Activated CD8-positive, alpha-beta memory T cell treated with anti-CD3 and anti-CD28 coated beads, Interleukin-2, amount 50 U/mL, for 24 hours (primary cell): Measurements from ENCODE around the gene TREM2.

Source experiments
- DNase-seq: peaks from one replicate; pipeline ENCODE4 v3.0.0-alpha.2; 2020; ENCODE audit errors: extremely low read depth

TREM2 gene

DNA sequence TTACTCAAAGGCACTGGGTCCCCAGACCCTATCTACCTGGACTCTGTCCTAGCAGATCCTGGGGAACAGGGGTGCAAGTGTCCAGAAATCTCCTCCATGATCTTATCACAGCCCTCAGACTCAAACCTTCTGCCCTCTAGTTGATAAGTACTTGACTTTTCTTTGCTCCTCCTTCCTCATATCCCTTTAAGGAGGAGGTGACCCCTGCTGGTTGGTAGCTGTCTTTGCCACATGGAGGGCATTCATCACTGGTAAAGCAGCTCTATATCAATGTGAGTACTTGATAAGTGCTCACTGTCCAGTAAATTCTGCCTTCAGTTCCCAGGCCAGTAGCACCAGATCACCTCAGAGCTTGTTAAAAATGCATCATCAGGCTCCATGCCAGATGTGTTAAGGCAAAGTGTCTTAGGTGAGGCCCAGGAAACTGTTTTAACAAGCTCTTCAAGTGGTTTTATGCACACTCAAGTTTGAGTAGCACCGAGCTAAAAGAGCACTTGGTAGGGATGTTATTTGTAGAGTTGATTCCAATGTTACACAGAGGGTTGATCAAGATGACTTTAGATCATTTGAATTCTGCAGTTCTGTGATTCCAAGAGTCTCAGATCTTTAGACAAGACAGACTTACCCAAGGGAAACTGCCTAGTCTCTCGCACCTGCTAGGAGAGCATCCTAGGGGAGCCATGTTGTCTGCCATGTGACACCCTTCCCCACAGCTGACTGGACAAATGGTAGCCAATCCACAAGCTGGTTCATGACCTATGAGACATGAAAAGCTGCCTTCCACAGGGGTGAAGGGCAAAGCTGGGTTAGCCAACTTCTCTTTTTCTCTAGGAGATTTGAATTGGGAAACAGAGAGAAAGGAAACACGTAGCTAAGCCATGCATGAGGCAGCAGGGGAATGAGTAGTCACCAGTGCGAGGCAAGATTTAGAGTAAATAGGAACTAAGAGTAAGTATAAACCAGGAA lies 19.4 kb upstream of the TREM2 start:
- DNase-seq = no peak

DNA sequence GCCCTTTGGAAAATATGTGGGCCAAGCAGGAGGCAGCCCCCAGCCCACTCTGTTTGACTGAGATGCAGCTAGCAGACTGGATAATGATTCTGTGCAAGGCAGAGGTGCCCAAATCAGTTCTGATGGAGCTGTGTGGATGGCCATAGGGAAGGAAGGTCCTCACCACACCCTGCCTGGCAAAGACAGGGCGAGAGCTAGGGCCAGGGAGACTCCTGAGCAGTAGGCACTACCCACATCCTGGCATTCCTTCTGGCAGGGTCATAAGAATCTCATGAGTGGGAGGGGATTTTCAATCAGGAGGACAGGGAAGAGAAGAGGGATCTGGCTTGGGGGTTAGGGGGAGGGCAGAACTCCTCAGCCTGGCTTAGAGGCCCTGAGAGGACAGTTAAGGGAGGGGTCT lies 18.6 kb upstream of the TREM2 start:
- no peak for DNase-seq

DNA sequence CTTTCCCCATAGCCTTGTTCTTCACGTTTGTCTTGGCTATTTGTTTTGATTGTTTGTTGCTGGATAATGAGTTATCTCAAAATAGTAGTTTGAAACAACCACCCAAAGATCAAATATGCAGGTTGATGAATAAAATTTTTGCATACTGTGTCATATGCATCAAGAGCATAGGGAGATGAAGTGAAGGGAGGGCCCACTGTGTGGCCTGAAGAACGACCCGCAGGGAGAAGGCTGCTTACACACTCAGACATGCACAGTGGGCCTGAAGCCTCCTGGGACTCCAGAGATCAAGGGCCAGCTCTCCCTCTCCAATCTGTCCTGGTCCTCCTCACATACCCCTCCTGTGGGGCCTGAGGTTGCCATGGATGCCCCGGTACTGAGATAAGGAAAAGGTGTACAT lies 16.2 kb upstream of the TREM2 start:
- DNase-seq = no peak

DNA sequence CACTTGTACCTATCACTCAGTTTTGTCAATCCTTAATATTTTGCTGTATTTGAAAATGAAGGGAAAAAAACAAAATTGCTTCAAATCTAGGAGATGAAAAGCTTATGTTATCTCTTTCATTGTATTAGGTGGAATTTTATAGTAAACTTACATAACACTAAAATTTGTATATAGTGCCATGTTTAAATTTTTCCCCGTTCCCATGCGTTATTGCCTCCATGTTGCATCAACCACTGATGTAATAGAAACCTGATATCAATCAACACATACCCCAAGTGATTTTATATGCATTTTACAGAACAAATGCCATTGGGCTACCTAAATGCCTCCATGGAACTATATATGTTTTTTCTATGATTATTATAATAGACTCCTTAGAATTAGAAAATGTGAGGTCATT lies 14.8 kb upstream of the TREM2 start:
- DNase-seq = no peak

DNA sequence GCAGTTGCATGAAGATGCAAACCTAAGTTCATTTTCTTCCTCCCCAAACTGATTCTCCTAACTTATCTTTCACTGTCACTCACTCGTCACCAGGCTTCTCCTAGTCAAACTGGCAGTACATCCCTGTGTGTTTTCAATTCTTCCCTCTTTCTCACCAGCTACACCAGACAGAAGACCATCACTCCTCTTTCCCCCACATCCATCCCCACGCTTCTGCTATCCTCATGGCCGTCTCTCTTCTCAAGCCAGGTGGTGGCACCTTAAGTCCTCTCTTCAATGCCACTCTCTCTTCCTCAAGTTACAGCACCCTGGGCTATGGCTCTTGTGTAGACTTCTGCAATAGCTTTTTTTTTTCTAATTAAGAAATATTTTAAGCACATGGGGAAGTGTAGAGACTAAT lies 14.4 kb upstream of the TREM2 start:
- no peak for DNase-seq

DNA sequence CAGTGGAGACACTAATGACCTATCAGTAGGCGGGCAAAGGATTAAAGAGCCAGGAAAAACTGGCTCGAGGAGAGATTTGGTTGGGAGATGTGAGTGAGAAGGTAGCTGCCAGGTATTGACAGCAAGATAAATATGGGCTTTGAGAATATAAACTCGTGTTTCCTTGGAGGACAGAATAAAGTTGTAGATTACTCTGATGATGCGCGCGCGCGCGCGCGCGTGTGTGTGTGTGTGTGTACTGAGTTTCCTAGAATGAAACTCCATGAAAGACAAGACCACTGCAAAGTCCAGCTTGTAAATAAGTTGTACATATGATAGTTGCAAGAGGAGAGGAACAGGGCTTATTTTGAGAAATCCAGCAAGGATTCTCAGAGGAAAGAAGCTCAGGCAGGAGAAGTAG lies 13.3 kb upstream of the TREM2 start:
- no peak for DNase-seq

DNA sequence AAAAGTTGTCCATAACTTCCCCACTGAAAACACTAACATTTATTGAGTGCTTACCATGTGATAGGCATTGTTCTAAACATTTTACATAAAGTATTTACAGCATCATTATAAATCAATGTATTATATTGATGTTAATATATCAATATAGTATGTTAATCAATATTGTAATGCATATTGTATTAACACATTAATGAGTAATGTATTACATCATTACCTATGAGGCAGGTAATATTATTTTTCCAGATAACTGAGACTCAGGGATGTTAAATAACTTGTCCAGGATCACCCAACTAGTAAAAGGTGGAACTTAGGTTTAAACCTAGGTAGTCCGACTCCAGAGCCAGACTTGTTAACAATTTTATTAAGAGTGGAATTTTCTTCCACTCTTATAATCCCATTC lies 12.2 kb upstream of the TREM2 start:
- no peak for DNase-seq

DNA sequence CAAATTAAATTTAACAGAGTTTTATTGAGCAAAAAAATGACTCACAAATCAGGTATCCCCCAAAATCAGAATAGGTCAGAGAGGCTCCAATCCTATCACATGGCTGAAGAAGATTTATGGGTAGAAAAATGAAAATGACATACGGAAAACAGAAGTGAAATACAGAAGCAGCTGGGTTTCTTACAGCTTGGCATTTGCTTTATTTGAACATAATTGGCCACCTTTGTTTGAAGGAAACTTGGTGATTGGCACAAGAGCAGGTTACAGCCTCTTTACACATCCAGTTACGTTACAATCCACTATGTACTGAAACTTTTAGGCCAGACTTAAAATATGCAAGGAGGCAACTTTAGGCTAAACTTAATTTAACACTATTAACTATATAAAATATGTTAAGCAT lies 11.7 kb upstream of the TREM2 start:
- no peak for DNase-seq

DNA sequence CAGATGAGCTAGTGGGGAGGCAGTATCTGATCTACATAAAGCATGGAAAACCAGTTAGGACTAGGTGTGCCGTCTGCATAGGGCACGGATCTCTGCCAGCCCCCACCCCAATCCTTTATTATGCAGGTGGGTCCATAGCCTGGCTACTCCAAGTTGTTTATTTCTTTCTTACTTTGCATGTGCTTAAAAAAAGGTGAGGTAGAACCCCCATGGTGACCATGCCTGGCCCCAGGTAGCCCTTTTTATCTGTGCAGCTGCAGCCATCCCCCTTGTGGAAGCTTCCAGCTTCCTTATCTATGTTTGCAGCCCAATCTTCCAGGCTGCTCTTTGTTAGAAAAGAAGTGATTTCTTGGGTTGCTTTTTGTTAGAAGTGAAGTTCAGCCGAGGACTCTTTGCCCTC lies 9.0 kb upstream of the TREM2 start:
- no peak for DNase-seq

DNA sequence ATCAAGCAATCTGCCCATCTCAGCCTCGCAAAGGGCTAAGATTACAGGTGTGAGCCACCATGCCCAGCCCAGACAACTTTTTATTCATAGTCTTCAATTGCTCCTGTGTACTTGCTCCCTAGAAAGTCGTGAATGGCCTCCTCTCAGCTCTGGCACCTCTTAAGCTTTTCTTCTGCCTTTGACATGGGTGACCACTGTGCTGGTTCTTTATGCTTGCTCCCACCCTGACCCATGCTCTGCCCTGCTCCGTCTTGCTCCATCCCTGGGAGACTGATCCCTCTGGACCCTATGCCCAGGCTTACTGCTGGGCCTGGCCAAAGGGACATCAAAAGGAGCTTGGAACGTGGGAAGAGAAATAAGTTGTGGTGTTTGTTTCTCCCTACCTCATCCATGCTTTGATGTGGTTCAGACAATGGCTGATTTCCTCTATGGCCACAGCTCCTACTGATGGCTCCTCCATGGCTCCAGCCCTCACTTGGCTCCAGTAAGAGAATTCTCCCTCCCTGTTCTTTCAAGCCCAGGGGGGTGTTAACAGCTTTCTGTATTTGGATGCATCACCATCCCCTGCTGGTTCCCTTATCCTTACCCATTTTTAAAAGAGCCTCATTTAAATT lies 7.7 kb upstream of the TREM2 start:
- no peak for DNase-seq

DNA sequence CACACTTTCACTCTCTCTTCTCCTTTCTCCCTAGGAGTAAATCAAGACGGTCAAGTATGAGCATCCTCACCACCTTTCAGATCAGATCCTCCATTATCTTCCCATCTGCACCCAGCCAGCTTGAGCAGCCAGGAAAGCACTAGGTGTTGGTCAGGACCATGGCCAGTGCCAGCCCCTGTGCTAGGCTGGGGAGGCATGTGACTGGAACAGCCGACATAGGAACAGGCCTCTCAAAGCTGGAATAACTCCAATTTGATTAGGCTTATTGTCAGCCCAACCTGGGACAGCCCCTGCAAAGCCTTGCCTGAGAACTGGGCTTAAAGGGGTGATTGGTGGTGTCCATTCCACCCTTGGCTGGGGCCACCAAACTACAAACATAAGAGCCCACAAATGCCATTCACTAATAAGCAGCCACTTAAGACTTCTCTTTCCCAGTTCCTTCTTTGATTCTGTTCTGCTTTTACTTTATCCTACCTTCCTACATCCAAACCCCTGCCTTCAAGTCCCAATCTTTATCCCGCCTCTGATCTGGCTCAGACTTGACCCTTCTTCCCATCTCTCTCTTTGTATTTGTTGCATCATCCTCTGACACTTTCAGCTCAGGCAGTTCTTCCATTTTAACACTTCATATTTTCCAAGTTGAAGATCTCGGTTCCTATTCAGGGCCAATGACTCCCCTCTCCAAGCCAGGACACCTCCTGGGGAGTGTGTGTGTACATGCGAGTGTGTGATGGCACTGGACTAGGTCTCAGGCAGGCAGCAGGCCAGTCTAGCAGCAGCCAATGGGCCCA lies 4.5 kb upstream of the TREM2 start:
- no peak for DNase-seq

DNA sequence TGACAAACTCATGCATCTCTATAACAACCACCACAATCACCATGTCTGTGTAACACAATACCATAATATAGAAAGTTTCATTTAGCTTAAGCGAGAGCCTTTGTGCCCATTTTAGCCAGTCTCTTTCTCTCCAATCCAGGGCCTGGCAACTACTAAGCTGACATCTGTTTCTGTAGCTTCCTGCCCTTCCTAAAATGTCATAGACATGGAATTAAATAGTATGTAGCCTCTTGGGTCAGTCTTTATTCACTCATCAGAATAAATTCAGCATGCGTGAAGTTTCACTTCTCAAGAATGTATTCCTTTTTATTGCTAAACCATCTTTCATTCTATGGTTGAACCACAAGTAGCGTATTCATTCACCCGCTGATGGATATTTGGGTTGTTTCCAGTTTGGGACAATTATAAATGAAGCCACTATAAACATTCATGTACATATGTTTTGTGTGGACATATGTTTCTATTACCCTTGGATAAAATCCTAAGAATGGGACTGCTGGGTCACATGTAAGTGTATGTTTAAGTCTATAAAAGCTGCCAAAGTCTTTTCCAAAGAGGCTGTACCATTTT lies 1.7 kb upstream of the TREM2 start:
- DNase-seq = no peak

DNA sequence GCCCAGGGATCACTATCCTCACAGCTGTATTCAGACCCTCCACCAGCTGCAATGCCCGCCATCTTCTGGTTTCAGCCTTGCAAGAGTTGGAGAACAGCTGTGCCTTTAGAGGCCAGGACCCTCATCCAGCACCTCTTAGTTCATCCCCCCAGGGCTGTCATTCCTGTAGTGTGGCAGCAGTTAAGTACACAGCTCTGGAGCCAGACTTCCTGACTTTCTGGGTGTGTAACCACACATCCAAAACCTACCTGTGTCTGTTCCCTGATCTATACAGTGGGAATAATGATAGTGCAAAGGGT lies 452 bp upstream of the TREM2 start:
- DNase-seq = no peak

DNA sequence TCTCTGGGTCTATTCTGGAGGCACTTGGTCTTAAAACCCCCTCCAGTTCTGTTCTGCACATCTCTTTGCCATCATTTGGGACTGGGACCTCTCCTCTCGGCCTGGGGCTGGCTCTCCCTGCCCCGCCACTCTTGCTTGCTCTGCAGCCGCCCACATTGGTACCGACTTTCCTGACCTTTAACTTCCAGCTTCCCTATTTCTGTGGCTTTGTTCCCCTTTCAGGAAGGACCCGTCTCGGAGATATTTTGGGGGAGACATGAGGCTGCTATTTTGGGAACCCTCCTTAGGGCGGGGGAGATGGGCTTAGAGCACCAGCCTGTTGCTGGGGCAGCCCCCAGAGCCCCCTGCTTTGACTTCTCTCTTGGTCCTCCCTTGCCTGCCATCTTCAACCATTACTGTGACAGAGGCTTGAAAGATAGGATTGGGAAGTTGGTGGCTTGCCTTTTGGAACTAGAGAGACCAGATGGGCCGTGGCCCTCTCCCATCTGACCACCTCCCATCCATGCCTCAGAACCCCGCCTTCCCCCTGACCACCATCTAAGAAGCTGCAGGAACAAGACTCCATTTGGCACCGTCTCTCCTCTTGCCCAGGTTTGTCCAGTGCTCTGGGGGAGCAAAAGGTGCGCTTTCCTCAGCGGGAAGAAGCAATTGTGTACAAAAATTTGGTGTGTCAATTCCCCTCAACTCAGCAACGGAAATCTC lies 914 bp downstream of the TREM2 start:
- DNase-seq = no peak

DNA sequence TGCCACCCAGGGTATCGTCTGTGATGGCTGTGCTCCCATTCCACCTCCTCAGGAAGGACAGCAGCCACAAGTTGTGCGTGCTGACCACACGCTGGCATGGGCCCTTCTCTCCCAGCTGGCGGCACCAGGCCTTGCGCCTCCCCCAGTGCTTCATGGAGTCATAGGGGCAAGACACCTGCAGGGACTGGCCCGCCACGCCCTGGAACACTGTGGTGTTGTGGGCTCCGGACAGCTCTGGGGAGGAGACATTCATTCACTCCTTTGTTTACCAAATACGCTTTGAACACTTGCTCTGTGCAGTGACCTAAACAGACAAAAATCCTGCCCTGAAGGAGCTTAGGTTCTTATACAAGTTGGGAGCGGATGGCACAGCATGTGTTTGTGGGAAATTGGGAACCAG lies 1.5 kb downstream of the TREM2 start:
- DNase-seq = no peak

DNA sequence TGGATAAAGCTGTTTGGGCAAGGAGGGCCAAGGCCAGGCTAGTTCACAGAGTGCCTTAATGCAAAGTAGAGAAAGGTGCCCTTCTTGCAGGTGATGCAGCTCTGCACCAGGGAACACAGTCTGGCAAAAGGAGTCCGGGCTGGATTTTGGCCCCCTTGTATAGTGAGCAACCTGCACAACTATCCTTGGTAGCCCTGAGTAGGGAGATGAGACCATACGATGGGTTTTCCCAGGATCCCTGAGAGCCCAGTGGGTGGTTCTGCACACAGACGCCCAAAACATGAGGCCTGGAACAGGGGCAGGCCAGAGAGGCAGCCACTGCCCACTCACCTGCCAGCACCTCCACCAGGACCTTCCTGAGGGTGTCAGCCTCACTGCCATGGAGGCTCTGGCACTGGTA lies 2.0 kb downstream of the TREM2 start:
- DNase-seq = no peak

DNA sequence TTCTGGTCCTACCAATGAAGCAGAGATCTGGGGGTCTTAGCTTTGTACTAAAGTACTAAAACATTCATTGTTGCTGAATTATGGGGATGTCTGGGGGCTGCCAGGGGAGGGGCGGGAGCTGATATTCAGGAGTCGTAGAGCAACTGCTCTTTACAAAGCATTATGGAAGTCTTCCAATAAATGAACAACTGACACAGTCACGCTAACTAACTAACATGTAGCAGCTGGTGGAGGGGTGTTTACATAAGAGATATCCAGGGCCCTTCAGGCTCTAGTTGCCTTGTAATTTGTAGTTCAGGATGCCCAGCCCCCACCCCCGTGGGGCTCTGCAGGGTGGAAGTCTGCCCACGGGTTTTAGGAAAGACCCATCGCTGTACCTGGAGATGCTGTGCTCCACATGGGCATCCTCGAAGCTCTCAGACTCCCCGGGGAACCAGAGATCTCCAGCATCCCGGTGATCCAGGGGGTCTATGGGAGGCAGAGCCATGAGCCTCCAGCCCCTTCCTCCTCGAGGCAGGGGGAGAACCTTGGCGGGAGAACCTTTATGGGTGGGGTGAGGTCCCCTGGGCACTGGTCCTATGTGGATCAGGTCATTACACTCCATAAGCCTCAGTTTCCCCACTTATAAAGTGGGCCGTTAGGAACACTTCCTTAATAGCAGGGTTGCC lies 3.4 kb downstream of the TREM2 start:
- no peak for DNase-seq

DNA sequence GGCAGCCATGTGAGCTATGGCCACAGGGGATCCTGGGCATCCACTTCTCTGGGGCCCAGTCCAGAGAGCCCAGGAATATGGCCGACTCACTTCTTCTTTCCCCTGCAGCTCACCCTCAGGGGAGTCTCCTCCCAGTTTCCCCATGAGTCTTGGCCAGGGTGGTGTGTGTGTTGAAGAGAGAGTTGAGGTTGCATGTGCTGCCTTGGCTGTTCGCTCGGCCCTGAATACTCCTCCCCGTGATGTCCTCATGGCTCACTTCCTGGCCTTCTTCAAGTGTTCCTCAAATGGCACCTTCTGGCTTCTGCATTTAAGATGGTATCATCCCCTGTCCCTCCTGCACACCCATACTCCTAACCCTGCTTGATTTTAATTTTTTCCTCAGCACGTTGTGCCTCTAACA lies 5.6 kb downstream of the TREM2 start:
- no peak for DNase-seq

DNA sequence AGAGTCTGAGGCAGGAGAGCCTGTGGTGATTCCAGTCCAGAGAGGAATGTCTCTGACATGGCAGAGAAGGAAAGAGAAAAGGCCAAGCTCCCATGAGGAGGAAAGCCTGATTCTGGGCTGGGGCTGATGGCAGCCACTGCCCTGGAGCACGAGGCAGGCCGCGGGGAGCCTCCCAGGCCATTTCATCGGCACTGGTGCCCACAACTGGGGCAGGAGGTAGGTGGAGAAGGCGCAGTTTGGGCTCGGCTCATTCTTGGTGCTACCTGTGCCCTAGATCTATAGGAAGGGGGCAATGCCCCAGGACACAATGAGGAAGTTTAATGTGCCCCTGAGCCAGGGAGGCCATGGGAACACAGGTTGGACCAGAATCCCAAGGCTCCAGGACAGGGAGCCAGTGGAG lies 6.1 kb downstream of the TREM2 start:
- DNase-seq = no peak

DNA sequence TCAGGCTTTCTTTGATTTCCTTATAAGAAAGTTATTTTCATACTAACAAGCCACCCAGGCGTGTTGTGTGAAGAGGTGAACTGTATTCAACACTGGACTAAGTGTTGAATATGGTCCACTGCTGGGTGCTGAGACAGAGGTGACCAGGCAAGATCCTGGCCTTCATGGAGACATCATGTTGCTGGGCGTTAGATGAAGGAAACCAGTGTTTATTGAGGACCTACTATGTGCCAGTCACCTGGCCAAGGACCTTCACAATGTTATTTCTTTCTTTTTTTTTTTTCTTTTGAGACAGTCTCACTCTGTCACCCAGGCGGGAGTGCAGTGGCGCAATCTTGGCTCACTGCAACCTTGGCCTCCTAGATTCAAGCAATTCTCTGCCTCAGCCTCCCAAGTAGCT lies 6.9 kb downstream of the TREM2 start:
- no peak for DNase-seq

DNA sequence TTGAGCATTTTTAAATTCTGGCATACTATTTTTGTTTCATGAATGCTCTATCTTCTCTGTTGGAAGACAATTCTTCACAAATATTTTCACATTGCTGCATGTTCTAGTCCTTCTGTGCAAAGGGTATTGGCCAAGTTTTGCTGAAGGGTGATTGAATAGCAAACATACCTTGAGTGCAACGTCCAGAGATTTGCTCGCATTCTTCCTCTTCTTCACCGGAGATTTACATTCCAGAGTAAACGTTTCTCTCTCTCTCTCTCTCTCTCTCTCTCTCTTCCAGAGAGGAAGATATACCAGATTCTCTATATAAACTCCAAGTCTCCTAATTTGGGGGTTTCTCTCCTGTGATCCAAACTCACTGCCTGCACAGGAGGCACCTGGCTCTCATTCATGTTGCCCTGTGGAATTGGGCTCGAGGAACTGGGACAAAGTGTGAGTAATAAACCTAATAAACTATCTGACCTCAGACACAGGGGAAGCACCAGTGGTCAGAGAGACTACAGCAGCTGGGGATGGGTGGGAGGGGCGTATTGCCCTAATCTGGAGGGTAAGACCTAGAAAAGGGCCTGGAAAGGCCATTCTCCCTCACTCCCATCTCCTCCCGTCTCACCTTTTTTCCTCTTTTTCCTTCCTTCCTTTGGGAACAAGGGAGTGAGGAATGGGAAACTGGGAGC lies 7.6 kb downstream of the TREM2 start:
- no peak for DNase-seq
